GM21381 (cell line): Measurements from ENCODE around the gene TMEM30A.
A peak's percentile ranks its signal among the peaks of the same experiment; 100 is the strongest.

ENCODE experiments used
- ATAC-seq: cut with Tn5 transposase; IDR thresholded peaks from one replicate; pipeline ENCODE4 v1.9.1; 2021; ENCODE audit warnings: mild to moderate bottlenecking, moderate library complexity; ENCODE audit not compliant: unreplicated experiment

The TMEM30A gene

DNA sequence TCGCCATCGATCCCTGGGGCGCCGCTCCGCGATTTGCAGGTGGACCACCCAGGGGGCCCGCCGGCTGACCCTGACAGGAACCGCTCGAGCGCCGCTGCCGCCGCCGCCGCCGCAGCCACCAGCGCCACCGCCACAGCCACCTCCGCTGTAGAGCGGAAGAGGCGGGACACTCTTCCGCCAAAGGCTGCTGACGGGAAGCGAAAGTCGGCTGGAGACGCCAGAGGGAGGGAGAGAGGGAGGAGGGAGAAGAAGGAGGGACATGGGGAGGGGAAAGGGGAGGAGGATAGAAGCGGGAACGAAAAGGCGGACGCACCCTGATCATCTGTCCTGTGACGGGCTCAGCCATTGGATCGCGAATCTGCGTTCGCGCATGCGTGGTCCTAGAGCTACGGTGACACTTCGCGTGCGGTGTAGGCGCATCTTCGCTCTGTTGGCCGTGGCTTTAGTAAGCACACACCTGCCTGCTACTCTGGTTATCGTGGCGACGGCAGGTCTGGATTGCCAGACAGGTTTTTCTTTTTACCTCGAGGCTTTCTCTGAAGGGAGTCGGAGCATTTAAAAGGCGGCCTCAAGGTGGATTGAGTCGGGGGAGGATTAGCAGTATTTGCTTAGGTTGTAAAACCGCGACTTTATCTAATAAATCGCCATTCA is at the start of gene TMEM30A:
Gene TMEM30A, minus strand, starts transcription at position 161 of the 651 bp plus-strand sequence. Its CDS starts 154 bp downstream, at position 7.
- ATAC-seq: peak; percentile 95

DNA sequence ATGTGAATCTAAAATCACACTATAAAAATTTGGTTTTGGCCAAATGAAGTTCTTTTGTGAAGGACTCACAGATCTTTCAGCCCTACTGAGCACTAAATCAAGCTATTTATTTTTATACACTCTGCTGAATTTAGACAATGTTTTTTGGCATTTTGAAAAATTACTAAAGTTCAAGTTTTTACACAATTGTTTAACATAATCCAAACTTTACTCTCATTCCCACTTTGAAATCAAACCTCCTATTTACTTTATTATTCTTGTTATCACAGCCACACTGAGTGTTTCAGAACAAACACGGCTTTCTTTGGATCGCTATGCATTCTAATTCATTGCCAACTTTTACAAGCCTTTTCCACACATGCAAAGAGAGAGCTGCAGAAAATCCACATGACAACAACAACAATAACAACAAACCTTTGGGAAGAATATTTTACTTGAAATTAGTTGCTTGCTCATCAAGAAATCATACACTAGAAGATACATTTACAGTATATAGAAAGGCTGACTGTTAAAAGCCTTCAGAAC is 49.1 kb upstream of the TMEM30A start:
- ATAC-seq: no peak

DNA sequence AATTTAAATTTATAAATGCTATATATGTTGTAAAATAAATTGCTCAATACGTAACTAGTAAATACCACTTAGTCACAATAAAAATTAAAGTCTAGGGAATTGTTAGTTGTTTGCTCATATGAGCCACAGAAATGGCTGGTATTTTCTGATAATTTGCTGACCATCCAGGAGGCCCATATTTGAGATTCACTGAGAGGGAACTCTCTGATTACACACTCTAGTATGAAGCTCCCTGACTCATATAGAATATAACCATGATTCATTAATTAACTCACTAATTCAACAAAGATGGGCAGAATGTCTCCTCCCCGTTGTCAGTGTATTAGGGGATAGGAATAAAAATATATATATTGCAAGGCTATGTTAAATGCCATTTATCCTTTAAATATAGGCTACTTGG is 46.6 kb upstream of the TMEM30A start:
- no peak for ATAC-seq

DNA sequence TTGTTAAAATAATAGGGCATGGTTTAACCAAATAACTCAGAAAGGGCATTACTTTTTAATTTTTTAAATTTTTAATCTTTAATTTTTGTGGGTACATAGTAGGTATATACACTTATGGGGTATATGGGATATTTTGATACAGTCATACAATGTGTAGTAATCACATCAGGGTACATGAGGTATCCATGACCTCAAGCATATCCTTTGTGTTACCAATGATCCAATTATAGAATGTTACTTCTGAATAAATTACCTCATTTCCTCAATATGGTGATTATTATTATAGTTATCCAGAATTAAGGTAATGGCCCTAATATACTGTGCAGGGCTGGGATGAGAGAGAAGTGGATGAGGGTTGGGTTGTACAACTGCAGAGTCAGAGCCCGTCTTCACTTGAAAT is 45.1 kb upstream of the TMEM30A start:
- ATAC-seq: no peak

DNA sequence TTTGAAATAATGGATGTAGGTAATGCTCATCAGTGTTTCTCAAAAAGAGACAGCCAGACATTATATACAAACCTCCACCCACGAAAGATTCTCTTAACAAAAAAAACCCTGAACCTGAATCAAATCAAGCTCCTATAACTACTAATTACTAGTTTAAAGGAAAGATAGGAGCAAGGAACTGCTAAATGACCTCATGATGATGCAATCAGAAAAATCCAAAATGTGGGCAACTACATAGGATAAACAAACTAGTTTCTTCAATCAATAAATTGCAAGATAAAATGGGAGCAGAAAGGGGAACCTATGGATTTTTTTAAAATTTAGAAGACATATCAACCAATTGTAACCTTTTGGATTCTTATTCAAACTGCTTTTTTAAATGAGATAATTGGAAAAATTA is 43.2 kb upstream of the TMEM30A start:
- ATAC-seq: no peak

DNA sequence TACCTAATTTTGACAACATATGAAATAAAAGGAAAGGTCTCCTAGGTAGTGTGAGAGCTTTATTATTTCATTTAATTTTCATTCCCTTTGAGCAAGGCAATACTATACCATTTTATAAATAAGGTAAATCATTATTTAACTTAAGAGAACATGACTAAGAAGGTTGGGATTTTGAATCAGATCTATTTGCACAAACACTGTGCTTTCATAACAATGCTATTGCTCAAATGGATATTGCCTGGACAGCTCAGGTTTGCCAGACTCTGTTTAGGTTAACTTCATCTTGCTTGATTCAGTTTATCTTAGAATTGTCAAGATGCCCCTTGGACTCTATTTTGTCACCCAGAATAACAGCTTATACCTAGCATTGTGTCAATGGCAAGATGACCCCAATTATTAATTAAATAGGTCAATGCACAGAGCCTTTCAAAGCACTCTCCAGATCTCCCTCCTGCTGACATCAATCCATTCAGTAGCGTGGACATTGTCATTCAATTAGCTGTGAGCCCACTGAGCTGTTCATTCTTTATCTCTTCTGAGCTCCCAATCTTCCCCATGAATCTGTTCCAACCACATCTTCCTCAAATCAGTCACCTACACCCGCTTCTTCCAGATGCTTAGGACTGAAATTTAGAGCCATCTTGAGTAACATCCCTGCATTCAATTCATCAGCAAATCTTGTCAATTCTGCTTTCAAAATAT is 42.1 kb upstream of the TMEM30A start:
- no peak for ATAC-seq

DNA sequence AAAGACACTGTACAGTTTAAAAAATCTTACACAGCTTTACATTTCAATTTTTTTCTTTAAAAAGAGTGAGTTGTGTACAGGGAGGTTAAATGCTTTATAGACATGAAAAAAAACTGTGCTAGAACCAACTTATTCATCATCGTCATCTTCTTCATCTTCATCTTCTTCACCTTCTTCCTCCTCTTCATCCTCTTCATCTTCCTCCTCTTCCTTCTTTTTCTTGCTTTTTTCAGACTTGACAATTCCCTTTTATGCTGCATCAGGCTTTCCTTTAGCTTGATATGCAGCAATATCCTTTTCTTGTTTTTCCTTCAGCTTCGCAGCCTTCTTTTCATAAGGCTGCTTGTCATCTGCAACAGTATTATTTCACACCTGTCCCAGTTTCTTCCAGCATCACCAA is 34.3 kb upstream of the TMEM30A start:
- ATAC-seq: no peak

DNA sequence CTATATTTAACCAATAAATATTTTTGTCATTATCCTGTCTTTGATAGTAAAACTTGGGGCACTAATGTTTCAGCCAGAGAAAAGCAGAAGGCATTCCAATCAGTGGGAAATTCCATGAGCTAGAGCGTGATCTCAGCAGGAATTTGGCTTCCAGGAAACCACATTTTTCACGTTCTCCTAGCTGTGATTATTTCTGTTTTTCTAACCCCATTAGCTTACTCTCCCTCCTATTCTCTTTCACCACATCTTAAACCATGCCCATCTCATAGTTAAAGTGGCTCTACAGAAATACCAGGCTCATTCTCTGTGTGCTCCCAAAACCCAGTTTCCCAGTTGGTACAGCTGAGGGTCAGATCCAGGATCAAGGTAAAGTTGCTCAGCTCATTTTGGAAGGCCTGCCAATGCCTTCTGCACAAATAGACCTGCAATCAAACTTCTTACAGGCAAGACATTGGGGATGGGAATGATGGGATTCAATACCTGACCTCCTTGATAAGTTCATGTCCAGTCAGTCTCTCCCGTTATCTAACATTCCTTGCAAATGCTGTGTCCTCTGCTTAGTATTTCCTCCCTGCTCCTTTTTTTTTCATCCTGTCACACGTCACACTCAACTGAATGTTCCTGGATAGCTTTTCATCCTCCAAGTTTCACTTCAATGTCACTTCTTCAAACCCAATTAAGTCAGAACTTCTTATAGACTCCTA is 33.1 kb upstream of the TMEM30A start:
- ATAC-seq: no peak

DNA sequence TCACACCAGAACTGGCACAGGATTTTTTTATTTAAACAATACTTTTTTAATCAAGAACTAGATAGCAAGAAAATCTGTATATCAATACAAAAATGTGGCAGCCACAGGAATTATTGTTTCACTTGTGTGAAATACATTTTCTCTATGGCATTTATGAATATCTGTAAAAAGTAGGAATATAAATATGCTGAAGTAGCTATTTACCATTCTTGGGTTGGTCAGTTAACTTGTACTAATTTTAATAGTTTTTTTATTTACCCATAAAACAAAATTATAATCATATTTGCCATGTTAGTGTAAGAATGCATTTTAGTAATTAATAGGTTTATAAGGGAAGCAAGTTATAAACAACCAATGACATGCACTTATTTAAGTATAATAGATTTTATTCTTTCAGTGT is 31.4 kb upstream of the TMEM30A start:
- no peak for ATAC-seq

DNA sequence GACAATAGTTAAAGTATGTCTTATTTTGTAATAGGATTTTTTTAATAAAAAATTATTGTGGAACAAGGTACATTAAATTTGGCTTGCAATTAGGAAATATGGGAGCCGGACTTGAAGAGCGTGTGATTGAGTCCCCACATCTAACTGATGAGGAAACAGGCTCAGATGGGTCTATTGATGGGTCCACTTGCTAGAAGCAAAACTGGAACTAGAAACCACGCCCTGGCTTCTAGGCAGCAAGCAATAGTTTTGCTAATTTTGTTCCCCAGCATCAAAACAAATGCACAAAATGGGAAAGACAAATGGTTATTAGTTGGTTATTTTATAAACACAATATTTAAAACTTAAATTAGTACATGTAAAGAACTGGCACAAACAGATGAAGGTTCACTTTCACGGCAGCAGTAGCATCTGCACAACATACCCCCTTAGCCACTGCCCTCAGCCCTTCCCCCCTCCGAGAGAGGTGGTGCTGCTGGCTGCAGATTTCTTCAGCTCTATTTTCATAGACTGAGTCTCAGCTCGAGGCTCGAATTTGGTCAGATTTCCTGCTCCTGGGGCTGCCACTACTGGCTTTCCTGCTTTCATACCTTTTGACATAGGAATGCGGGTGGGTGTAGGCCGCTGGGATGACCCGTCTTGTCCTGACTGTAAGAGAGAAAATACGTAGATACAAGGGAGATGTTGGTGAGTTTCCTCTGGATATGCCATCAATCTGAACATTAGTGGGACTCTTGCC is 23.8 kb upstream of the TMEM30A start:
- ATAC-seq: no peak

DNA sequence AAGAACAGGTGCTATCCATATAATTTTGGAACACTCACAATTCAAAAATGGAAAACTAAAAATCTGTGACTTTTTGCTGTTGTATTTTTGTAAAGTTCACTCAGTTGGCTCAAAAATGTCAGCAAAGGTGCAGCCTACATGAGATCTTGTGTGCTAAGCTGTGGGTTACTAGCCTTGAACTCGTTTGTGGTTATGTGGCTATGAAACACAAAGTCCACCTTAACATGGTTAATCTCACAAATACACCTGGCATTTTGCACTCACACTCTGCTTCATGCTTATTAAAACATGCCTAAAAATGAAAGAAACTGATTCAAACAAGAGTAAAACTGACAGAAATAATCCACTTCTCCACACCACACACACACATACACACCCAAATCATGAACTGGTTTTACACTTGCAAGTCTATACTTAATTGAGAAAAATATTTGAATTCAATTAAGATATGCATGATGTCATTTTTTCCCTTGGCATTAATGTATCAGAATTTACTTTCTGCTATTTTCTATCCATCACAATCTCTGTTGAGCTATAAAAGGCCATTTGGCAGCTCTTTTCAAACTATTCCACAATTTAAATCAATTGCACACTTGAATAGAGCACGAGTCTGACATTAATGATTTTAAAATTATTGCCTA is 22.9 kb upstream of the TMEM30A start:
- no peak for ATAC-seq

DNA sequence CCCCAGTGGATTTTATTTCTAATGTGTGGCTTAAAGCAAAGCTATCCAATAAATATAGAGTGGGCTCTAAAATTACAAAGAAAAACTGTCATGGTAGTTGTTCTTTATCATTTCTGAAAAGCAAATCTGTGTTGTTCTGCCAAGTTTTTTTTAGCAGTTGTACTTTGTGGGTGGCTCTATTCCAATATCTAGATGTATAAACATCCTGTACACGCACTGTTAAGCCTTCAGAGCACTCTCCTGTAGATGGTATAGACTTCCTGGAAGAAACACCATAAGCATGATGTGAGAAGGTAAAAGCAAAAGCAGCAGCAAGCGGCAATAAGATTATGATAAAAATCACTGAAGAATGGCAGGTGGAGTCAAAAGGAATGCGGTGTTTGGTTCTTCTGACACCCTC is 21.5 kb upstream of the TMEM30A start:
- no peak for ATAC-seq

DNA sequence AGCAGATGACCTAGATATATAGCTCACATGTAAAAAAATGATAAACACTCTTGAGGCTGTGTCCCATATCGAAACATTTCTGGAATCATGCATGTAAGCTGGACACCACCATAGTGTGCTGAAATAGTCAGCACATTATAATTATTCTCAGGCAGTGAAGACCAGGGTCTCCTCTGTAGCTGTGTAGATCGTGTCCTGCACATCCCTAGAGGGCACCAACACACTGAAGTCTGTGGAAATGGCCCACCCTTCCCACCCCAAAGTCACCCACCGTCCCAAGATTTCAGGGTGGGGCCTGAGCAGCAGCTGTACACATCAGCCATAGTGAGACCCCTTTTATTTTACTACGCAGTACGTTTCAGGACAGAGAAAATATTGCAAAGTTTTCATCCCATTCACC is 21.0 kb upstream of the TMEM30A start:
- no peak for ATAC-seq

DNA sequence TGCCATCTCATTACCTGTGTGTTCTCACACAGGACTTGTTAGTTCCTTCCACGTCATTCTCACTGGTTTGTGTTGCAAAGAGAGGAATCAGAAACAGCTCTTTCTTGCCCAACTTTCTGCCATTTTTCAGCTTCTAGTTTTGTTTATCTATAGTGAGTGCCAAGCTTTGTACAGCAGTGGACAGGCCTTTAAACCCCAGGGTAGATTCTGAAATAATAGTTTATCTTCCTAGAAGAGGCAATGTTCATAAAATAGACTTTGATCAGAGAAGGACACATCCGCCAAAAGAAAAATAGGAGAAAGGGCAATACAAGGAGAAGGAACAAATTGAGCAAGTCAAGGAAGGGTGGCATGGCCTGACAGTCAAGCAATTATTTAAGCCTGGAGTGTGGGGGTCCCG is 17.7 kb upstream of the TMEM30A start:
- ATAC-seq: no peak

DNA sequence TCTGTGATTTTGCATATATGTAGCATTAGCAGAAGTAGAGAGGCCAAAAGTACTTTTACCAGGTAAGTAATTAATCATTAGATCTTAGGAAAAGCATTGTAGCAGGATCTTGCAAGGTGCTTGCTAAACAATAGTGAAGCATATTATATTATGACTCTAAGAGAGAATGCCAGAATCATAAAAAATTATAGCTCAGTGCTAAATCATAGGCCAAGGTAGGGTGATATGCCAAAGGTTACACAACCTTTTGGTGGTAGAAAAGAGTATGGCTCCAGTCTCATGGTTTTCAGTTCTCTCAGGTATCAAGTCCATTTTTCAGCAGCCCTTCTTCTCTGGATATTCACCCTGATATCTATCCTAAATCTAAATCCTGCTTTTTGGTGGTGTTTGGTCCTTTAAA is 16.9 kb upstream of the TMEM30A start:
- no peak for ATAC-seq

DNA sequence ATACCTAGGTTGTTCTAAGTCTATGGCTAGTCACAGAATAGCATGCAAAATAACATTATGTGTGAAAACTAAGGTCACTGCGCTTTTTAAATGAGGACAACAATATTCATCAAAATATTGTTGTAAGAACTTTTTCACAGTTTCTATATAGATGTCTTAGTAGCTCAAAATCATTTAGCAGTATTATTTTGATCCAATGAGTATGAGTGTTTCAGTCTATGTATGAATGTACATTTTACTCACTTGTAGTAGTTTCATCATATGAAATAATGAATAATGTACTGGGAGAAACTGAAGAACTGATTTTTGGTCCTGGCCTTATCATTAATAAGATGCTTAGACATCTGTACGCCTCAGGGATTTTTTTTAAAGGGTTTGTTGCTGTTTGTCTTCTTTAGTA is 16.5 kb upstream of the TMEM30A start:
- ATAC-seq: no peak

DNA sequence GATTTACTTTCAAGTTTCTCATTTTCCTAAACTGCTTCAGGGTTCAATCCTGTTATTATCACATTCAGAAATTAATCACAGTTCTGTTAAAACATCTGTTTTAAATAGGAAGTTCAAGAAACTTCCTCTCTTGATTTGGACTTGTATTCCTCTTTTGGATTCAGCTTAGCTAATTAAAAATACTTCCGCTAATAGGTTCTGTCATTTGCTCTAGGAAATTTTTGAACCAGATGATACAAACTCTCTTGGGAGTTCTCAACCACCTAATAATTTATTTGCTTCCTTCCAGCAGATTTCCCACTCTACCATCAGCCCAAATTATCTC is 15.9 kb upstream of the TMEM30A start:
- no peak for ATAC-seq

DNA sequence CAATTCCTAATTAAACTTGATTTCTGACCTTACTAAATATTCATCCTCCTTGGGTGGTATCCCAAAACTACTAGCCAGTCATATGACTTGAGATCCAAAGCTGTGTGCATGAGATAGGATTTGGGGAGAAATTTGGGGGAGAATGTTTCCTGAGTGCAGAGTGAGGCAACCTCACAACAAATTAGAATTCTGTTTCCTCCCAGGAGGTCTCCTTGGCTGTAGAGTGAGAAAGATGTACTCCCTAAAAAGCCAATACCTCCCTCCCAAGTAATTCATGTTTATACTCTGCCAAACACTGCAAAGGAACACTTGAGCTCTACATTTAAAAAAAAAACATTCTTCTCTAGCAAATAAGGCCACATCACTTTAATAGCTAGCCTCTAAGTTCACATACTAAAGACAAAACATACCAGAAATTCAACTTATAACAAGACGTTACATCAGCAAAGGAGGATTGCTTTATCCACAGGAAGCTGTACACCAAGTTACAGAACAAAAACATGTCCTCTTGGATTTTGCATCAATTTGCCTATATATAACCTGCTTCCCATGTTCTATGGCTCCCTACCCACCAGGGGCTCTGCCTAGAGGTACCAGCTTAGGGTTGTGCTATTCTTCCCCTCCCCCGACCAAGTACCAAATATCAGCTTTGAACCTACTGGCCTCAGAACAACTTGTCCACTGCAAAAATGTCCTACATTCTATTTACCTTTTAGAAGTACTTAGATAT is 15.4 kb upstream of the TMEM30A start:
- ATAC-seq: no peak

DNA sequence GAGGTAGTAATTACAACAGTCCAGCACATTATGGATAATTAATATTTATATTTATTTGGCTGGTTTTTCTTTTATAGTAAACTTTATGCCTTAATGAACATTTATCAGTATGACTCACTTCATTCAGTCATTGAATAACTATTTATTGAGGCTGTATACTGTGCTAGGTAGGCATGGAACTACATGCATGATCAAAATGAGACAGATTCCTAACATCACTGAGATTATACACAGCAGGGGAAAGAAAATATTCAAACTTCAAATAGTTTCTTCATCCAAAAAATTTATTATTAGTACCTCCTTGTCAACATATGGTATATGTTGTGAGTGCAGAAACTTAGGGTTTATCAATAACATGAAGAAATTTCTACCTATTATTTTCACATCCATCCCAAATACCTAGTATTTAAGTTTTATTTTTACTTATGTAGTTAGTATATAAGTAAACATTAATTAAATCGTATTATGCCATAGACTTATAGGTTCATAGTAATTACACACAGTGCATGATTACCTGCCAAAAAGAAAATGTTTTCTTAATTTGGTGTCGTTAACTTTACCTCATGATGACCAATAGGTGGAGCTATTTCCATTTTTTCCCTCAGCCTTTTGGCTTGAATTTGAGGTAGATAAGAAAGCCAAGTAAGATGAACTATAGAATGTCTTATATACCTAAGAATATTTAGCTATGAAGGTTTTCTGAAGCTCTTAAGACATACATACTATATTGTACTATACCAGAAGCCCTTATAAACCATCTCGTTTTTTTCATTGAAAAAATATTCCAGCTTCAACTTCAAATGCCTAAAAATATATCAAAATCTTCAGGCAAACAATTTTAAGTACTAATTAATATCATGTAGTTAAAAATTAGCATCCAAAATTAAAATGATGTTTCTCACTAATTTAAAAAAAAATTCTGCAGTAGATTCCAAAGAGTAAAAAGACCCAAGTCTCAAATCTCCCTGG is 12.5 kb upstream of the TMEM30A start:
- ATAC-seq: peak; percentile 70
